ENCODE data around the gene AGA.
A peak's percentile ranks its signal among the peaks of the same experiment; 100 is the strongest.

AGA gene

GRCh38 chr4:177441803-177442622 is at the start of gene AGA:
Gene AGA (minus strand): TSS chr4:177442437. CDS start chr4:177442375, 62 bp downstream.
- DNase-seq: peak; percentile 97

- no peak for DNase-seq
These were observed 49.8 kb upstream of the AGA start for GRCh38 chr4:177492022-177492421.

- DNase-seq: no peak
These were observed 48.5 kb upstream of the AGA start for GRCh38 chr4:177490769-177491168.

- no peak for DNase-seq
These were observed 47.4 kb upstream of the AGA start for GRCh38 chr4:177489471-177490246.

GRCh38 chr4:177487977-177488376 is 45.7 kb upstream of the AGA start:
- no peak for DNase-seq

- no peak for DNase-seq
These were observed 43.3 kb upstream of the AGA start for GRCh38 chr4:177485528-177485927.

- DNase-seq: no peak
These were observed 42.4 kb upstream of the AGA start for GRCh38 chr4:177484613-177485021.

GRCh38 chr4:177483760-177484159 is 41.5 kb upstream of the AGA start:
- DNase-seq: no peak

GRCh38 chr4:177483271-177483670 is 41.0 kb upstream of the AGA start:
- no peak for DNase-seq

- no peak for DNase-seq
These were observed 40.1 kb upstream of the AGA start for GRCh38 chr4:177482367-177482766.

GRCh38 chr4:177480795-177481194 is 38.6 kb upstream of the AGA start:
- peak; percentile 7 for DNase-seq

- no peak for DNase-seq
These were observed 36.8 kb upstream of the AGA start for GRCh38 chr4:177479063-177479462.

GRCh38 chr4:177478496-177478895 is 36.3 kb upstream of the AGA start:
- no peak for DNase-seq

GRCh38 chr4:177473991-177474390 is 31.8 kb upstream of the AGA start:
- no peak for DNase-seq

- no peak for DNase-seq
These were observed 21.8 kb upstream of the AGA start for GRCh38 chr4:177464026-177464425.

- DNase-seq: no peak
These were observed 19.4 kb upstream of the AGA start for GRCh38 chr4:177461606-177462005.

GRCh38 chr4:177460460-177460859 is 18.2 kb upstream of the AGA start:
- no peak for DNase-seq

GRCh38 chr4:177455561-177455970 is 13.3 kb upstream of the AGA start:
- DNase-seq: no peak

- DNase-seq: no peak
These were observed 10.9 kb upstream of the AGA start for GRCh38 chr4:177453116-177453515.

- DNase-seq: no peak
These were observed 8.9 kb upstream of the AGA start for GRCh38 chr4:177451108-177451500.

- DNase-seq: peak; percentile 15
These were observed 8.3 kb upstream of the AGA start for GRCh38 chr4:177450426-177451107.

- DNase-seq: no peak
These were observed 6.6 kb upstream of the AGA start for GRCh38 chr4:177448850-177449249.

- DNase-seq: no peak
These were observed 5.3 kb upstream of the AGA start for GRCh38 chr4:177447417-177448004.

Measured in hematopoietic multipotent progenitor cell treated with erythropoietin and hydrocortisone succinate and interleukin-3 and kit ligand, for 6 days (in vitro differentiated cells).